NCI-H146 (cell line): ENCODE measurements around the gene TEKT5.
"Not testable (repeated sequence)": the region's sequence is repeated elsewhere in the genome, so short reads cannot be mapped to it uniquely, and the experiment has no call there.

Source experiments
- DNase-seq: peaks from one replicate; lab custom pipeline; 2025; lab: John Stamatoyannopoulos, UW

The TEKT5 gene

DNA sequence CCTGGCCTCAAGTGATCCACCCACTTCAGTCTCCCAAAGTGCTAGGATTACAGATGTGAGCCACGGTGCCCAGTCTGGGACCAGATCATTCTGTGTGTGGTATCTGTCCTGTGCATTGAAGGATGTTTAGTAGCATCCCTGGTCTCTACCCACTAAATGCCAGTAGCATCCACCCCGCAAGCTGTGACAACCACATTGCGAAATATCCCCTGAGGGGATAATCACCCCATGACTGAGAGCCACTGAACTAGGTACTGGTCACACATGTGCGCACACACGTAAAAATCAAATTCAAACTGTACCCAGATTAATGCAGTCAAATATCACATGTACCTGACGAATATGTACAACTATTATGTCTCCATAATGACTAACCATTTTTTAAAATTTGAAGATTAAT lies 35.8 kb downstream of the TEKT5 start:
- no peak for DNase-seq

DNA sequence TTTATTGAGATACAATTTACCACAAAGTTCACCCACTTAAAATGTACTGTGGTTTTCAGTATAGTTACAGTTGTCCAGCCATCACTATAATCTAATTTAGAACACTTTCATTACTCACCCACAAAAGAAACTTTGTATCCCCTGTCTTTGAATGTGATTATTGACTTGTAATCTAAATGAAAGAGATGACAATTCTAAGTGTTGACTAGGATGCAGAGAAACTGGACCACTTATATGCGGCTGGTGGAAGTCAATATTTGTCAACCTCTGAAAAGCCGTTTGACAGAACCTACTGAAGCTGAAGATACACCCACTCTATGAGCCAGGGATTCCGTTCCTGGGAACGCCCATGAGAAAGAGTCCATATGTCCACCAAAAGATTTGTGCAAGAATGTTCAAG lies 36.8 kb downstream of the TEKT5 start:
- no peak for DNase-seq

DNA sequence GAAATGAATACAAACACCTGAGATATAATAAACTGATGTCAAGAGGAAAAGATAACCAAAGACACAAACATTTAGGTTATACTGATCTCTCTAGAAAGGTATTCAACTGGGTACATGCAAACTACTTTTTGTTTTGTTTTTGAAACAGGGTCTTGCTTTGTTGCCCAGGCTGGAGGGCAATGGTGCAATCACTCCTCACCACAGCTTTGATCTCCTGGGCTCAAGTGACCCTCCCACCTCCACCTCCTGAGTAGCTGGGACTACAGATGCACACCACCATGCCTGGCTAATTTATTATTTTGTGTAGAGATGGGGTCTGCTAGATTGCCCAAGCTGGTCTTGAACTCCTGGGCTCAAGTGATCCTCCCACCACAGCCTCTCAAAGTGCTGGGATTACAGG lies 38.1 kb downstream of the TEKT5 start:
- no peak for DNase-seq

DNA sequence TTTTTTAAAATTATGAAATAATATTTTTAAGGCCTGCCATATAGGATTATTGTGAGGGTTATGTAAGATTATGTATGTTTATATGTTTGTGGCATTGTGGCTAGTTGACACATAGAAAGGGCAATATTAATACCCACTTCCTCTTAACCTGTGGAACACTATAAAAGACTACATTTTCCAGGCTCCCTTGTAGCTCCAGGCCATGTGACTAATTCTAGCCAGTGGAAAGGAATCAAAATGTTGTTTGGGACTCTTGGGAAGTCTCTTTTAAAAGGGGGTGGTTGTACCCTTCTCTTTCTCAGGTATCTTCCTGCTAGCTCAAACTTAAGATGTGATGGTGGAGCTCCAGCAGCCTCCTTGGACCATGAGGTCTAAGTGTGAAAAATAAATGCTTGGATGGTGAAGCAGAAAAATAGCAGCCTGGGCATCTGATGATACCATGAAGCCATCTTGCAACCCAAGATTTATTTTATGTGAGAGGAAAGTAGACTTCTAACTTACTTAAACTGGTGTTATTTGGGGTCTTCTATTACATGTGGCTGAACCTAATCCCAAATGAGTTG lies 39.2 kb downstream of the TEKT5 start:
- DNase-seq: no peak

DNA sequence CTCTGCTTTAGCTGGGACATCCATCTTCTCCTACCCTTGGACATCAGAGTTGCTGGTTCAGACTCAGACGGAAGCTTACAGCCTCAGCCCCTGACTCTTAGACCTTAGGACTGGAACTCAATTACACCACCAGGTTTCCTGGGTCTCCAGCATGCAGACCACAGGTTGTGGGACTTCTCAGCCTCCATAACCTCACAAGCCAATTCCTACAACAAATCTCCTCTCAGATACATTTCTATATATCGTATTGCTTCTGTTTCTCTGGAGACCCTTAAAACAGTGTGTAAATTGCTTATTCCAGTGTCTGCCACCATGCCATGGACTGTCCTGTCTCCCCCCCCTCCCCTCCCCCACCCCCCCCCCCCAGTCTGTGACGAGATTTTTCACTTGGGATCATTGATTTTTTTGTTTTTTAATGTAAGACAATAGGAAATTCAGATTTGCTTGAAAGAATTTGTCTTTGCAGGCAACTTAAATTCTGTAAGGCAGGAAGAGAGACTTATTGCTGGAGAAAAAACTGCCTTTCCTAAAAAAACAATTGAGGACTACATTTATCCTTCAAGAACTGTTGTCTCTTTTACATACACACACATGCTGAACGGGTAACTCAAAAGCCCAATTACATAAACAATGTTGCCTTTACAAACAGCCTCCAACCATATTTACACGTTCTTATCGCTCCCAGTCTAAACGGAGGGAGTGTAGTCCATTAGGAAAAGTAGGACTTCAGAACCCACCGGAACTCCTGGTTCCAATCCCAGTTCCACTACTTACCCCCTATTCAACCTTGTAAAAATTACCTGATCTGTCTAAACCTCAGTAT lies 39.9 kb downstream of the TEKT5 start:
- DNase-seq: no peak

DNA sequence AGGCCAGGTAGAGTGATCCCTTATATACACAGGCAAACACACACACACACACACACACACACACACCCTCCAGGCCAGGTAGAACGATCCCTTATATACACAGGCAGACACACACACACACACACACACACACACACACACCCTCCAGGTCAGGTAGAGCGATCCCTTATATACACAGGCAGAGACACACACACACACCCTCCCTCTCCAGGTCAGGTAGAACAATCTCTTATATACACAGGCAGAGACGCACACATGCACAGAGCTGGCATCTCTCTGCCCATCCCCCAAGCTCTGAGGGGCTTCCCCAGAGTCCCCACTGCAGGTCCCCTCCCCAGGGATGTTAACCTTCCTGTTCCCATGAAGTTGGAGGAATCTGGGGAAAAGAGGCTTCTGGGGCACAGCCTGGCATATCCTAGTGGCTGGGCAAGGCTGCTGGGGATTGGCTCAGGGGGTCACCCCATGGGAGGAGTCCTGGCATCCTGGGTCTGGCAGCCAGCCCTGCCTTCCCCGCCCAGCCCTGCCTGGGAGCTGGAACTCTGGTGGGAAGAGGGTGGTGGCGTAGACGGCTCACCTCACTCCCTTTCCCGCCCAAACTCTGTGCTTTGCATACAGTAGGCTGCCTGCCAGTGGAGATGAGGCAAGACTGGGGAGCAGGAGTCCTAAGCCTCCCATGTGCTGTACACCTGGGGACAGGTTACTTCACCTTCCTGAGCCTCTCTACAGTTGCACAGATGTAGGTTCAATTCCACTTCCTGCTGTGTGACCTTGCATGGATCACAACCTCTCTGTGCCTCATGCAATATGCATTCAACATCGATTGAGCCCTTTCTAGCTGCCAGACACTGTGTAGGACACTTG lies 41.8 kb downstream of the TEKT5 start:
- no peak for DNase-seq

DNA sequence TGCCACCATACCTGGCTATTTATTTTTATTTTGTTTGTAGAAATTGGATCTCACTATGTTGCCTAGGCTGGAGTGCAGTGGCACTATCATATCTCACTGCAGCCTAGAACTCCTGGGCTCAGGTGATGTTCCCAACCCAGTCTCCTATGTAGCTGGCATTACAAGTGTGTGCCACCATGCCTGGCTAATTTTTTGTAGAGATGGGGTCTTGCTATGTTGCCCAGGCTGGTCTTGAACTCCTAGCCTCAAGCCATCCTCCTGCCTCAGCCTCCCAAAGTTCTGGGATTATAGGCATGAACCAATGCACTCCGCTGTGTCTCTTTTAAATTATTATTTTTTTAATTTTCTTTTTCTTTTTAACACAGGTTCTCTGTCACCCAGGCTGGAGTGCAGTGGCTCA lies 45.6 kb downstream of the TEKT5 start:
- DNase-seq: not testable (repeated sequence)

DNA sequence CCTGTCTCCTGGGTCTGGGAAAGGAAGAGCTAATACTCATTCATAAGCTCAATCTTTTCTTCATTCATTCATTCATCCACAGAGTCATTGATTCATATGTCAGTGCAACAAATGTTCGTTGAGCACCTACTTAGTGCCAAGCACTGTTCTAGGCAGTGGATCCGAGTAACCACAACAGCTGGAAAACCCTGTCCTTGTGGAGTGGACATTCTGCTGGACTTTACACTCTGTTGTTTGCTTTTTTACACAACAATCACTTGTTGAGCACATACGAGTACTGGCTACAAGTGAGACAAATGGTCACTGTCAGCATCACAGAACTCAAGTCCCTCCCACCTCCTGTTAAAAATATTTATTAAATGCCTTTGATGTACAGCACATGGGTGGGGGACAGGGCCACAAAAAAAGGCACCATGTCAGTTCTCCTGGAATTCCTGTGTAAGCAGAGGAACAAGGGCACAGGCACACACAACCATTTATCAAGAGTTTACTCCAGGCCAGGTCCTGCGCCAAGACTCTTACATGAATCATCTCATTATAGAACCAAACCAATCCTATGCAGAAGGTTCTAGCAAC lies 46.9 kb downstream of the TEKT5 start:
- DNase-seq: no peak

DNA sequence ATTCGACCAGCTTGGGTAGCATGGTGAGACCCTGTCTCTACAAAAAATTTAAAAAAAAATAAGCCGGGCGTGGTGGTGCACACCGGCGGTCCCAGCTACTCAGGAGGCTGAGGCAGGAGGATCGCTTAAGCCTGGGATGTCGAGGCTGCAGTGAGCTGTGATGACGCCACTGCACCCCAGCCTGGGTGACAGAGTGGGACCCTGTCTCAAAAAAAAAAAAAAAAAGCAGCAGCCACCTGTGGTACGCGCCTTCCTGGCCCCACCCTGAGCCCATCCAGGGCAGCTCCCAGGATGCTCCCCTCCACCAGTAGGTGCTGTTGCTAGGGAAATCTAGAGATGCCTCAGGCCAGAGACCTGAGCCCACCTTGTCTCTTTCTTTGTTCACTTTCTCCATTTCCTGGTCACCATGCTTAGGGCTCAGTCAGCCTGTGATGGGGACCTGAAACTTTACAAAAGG lies 47.4 kb downstream of the TEKT5 start:
- DNase-seq: no peak

DNA sequence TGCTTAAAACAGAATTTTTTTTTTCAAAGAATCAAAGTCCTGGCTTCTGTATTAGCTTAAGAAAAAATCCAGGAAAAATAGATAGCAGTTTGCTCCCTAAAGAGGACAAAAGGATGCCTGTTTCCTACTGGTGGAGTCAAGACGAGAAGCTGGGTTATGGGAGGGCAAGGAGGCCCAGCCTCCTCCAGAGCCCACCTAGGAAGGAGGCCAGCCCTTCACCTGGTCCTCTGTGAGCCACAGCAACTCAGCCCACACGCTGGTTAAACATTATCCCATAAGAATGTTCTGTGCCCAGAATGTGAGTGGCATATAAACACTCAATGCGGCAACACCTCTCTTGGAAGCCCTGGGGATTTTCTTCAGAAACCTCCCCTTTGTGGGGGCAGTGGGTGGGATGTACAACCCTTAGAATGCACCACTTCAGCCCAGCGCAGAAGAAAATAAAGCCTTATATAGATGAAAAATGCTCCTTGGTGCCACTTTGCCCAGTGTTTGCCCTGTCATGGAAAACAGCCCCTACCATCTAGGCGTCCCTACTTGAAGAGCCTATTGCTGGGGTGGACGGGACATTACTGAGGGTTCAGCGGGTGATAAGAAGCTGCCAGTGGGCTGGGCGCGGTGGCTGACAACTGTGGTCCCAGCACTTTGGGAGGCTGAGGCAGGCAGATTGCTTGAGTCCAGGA lies 48.0 kb downstream of the TEKT5 start:
- DNase-seq: no peak

DNA sequence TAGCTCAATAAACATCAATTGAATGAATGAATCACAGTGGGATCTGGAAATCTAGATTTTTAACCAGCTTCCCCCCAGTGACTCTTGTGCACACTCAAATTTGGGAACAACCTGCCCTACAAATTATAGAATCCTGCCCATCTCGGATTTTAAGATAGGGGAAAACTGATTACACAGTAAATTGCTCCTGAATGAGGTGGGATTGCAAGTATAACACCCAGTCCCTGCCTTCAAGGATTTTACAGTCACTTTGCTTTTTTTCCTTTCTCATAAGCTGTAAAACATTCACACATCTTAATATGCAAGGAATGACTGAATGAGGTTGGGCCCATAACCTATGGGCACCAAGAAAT lies 48.5 kb downstream of the TEKT5 start:
- DNase-seq: no peak

DNA sequence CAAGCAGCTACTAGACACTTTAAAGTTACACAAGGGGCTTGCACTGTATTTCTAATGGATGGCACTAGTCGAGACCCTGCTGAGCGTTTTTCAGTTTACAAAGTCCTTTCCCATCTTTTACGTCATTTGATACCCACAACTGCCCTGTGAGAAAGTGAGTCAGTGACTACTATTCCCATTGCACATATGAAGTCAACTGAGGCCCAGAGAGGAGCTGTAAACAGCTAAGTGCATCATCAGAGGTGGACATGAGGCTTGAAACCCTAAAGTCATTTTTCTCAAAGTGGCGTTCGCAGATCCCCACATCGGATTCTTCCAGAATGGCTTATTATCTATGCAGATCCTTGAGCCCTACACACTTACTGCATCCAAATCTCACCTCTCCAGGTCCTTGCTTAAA lies 50.6 kb downstream of the TEKT5 start:
- no peak for DNase-seq

DNA sequence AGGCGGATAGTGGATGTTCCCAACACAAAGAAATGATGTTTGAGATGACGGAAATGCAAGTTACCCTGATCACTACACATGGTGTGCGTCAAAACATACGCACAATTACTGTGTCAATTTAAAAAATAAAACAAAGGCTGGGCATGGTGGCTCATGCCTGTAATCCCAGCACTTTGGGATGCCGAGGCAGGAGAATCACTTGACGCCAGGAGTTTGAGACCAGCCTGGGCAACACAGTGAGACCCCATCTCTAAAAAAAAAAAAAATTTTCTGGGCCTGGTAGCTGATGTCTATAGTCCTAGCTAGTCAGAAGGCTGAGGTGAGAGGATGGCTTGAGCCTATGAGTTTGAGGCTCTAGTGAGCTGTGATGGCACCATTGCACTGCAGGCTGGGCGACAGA lies 51.8 kb downstream of the TEKT5 start:
- no peak for DNase-seq

DNA sequence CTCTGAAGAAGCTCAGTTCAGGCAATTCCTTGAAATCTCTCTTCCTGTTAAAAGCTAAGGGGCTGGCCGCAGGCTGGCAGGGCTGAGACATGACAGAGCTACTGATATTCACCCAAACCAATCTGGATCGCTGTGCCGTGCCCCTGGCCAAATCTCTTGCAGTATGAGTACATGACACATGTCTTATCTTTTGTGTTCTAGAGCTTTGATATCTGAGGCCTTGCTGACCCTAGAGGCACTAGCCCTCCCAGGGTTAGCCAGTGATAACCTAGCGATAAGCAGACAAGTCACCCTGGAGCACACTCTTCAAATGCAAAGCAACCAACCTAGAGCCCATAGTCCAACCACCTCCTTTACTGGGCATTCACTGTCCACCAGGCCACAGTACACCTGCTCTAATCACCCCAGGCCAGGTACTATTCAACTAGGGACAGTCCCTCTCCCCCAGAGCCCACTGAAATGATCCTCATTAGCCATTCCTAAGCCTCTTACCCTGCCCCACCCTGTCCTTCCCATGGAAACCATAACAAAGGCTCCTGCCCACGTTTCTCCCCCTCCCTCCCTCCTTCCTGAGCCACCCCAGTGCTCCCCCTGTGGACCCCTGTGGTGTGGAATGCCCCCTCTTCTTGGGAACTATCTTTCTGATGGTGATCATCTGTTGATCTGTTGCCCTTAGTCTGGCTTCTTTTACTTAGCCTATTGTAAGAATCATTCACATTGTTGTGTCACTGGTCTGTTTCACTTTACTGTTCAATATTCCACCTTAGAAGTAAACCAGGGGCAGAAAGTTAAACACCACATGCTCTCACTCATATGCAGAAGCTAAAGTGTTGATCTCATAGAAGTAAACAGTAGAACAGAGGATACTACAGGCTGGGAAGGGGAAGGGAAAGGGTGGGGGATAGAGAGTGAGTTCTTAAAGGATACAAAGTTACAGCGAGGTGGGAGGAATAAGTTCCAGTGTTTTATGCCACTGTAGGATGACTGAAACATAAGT lies 52.5 kb downstream of the TEKT5 start:
- no peak for DNase-seq

DNA sequence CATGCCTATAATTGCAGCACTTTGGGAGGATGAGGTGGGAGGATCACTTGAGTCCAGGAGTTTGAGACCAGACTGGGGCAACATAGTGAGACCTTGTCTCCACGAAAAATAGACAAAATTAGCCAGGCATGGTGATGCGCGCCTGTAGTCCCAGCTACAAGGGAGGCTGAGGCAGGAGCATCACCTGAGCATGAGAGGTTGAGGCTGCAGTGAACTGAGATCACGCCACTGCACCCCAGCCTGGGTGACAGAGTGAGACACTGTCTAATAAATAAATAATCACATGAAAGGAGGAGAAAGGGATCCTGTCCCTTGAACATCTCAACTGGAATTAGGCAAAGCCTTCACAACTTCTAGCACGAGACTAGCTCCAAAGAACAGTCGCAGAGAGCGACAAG lies 53.2 kb downstream of the TEKT5 start:
- DNase-seq: no peak

DNA sequence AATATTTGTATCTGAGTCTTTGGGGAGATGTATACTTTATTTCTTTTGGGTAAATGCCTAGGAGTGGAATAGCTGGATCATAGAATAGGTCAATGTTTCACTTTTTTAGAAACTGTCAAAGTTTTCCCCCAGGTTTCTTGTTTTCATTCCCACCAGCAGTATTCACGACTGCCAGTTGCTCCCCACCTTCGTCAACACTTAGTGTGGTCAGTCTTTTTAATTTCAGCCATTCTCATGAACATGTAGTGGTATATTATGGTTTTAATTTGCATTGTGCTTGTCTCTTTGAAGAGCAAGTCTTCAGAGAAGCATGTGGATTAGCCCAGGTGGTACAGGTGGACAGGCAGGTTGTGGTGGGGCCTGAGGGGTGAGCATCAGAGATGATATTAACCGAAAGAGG lies 53.8 kb downstream of the TEKT5 start:
- no peak for DNase-seq

DNA sequence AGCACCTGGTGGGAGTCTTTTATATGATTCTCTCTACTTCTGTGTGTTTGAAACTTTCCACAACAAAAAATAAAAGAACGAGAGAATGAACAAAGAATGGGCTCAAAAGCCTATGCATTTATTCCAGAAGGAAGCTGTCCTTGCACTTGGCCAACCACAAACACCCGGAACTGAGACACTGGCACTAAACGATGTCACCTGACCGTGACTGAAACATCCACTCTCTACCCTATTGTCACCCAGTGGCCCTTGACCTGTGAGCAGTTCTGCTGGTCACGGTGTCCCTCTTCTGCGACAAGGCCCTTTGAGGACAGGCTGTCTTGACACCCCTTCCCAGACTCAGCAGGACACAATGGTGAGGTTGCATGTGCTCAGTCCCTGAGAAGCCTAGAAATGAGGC lies 56.6 kb downstream of the TEKT5 start:
- DNase-seq: no peak

DNA sequence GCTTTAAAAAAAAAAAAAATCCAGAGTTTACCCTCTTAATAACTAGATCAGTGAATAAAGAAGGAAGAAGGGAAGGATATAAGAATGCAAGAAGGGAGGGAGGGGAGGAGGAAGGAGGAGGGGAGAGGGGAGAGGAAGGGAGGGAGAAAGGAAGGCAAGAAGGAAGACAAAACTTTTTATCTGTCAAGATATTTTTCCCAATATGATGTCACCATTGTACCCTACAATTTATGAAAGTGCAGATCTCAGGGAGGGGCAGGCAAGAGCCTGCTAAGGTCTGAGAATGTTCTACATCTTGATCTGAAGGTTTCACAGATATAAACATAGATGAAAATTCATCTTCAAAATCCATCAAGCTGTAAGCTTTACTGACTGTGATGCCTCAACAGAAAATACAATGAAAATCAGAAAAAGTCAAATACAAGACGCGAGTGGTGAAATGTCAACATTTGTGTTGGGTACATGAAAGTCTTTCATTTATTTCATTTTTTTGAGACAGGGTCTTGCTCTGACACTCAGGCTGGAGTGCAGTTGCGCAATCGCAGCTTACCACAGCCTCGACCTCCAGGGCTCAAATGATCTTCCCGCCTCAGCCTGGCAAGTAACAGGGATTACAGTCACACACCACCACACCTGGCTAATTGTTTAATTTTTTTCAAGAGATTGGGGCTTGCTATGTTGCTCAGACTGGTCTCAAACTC lies 57.2 kb downstream of the TEKT5 start:
- no peak for DNase-seq

DNA sequence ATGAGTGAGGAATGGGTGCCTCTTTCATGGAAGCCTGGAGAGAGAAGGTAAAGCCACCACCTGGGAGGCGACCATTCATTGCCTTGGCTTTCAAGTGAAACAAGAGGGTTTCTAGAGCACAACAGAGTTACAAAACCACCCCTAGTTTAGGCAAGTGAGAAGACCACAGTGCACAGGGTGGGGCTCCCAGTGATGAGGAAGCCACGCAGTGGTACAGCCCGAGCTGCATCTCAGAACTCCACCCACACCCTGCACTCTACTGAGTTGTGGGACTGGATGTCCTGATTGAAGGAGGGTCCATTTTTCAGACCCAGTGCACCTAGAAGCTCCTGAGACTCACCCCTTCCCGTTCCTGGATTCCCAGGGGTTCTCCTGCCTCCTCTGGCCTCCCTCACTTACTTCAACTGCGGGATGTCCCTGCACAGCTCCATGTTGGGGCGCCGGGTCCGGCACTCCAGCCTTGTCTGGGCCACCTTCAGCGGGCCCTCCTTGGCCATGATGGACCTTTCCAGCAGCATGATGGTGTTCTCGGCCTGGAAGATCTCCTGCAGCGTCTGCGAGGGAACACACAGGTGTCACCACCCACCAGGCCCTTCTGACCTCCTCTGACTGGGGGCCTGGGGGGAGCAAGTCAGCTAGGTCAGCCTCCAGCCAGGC lies 59.2 kb downstream of the TEKT5 start:
- DNase-seq: no peak

DNA sequence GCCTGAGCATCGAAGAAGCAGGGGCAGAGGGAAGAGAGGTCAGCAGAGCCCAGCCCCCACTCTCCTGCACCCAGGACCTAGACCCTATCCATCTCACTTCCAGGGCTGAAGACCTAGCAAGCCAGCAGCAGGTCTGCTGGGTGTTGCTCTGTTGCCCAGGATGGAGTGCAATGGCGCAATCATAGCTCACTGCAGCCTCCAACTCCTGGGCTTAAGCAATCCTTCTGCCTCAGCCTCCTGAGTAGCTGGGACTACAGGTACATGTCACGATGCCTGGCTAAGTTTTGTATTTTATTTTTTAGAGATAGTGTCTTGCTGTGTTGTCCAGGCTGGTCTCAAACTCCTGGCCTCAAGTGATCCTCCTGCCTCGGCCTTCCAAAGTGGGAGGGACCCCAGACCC lies 61.3 kb downstream of the TEKT5 start:
- not testable (repeated sequence) for DNase-seq
